ENCODE data around the gene SLC35D2.
"Not testable (repeated sequence)": the region's sequence is repeated elsewhere in the genome, so short reads cannot be mapped to it uniquely, and the experiment has no call there.

SLC35D2 gene

GRCh38 chr9:96361668-96362067, 21.8 kb downstream of the SLC35D2 start:
- ATAC-seq (no peak), DNase-seq (no peak)

GRCh38 chr9:96360976-96361375, 22.5 kb downstream of the SLC35D2 start:
- ATAC-seq (no peak), DNase-seq (no peak)

GRCh38 chr9:96360523-96360922, 23.0 kb downstream of the SLC35D2 start:
- ATAC-seq, DNase-seq: not testable (repeated sequence)

- ATAC-seq, result no peak
- DNase-seq, result no peak
Measured at GRCh38 chr9:96350866-96351265, 32.6 kb downstream of the SLC35D2 start.

GRCh38 chr9:96348261-96348660, 35.2 kb downstream of the SLC35D2 start:
- DNase-seq, result no peak

GRCh38 chr9:96345551-96345950, 38.0 kb downstream of the SLC35D2 start:
- DNase-seq (no peak), ATAC-seq (peak; percentile 32)

More at GRCh38 chr9:96348261-96348660, 35.2 kb downstream of the SLC35D2 start:
- no peak for ATAC-seq

GRCh38 chr9:96344458-96345180, 38.9 kb downstream of the SLC35D2 start:
- ATAC-seq (no peak), DNase-seq (no peak)

GRCh38 chr9:96343515-96344360, 39.8 kb downstream of the SLC35D2 start:
- DNase-seq (no peak), ATAC-seq (no peak)

GRCh38 chr9:96342571-96343245, 40.8 kb downstream of the SLC35D2 start:
- ATAC-seq (no peak), DNase-seq (no peak)

GRCh38 chr9:96340707-96341106, 42.8 kb downstream of the SLC35D2 start:
- ATAC-seq, result no peak
- no peak for DNase-seq

GRCh38 chr9:96338299-96338698, 45.2 kb downstream of the SLC35D2 start:
- DNase-seq (no peak), ATAC-seq (no peak)

- ATAC-seq (no peak), DNase-seq (no peak)
Measured at GRCh38 chr9:96333958-96334357, 49.6 kb downstream of the SLC35D2 start.

GRCh38 chr9:96331236-96331947, 52.1 kb downstream of the SLC35D2 start:
- ATAC-seq (no peak), DNase-seq (no peak)

GRCh38 chr9:96327694-96328352, 55.7 kb downstream of the SLC35D2 start:
- DNase-seq (peak; percentile 44), ATAC-seq (peak; percentile 66)

GRCh38 chr9:96323169-96323568, 60.3 kb downstream of the SLC35D2 start:
- ATAC-seq, result no peak
- no peak for DNase-seq

GRCh38 chr9:96322736-96323135, 60.8 kb downstream of the SLC35D2 start:
- not testable (repeated sequence) for ATAC-seq, DNase-seq

- not testable (repeated sequence) for DNase-seq
Measured at GRCh38 chr9:96322210-96322609, 61.3 kb downstream of the SLC35D2 start.

GRCh38 chr9:96321515-96321914, 62.0 kb downstream of the SLC35D2 start:
- ATAC-seq, result no peak
- no peak for DNase-seq

More at GRCh38 chr9:96322210-96322609, 61.3 kb downstream of the SLC35D2 start:
- ATAC-seq, result not testable (repeated sequence)

- ATAC-seq, result no peak
- DNase-seq, result no peak
Measured at GRCh38 chr9:96320749-96321280, 62.7 kb downstream of the SLC35D2 start.

- no peak for ATAC-seq
- DNase-seq, result no peak
Measured at GRCh38 chr9:96318921-96319565, 64.5 kb downstream of the SLC35D2 start.
